BLaER1 treated with 17β-estradiol and CSF1 and Interleukin-3, amounts not matched to agents 10 nM and 100 nM (cell line): ENCODE data around the gene PHRF1.
A peak's percentile ranks its signal among the peaks of the same experiment; 100 is the strongest.

Source experiments
- H3K27ac ChIP-seq, 11 experiments: shearing (Covaris generic); formaldehyde crosslinking; 2 replicates each; pipeline ENCODE4 v1.8.1; 2022
- H3K27me3 ChIP-seq, 11 experiments: shearing (Covaris generic); formaldehyde crosslinking; 2 replicates each; pipeline ENCODE4 v1.8.1; 2022
- H3K36me3 ChIP-seq, 11 experiments: shearing (Covaris generic); formaldehyde crosslinking; 2 replicates each; pipeline ENCODE4 v1.8.1; 2022
- H3K4me1 ChIP-seq, 10 experiments: shearing (Covaris generic); formaldehyde crosslinking; 2 replicates each; pipeline ENCODE4 v1.8.1; 2022
- H3K4me2 ChIP-seq, 11 experiments: shearing (Covaris generic); formaldehyde crosslinking; 2 replicates each; pipeline ENCODE4 v1.8.1; 2022
- H3K4me3 ChIP-seq, 10 experiments: shearing (Covaris generic); formaldehyde crosslinking; 2 replicates each; pipeline ENCODE4 v1.8.1; 2022
- H3K9ac ChIP-seq, 11 experiments: shearing (Covaris generic); formaldehyde crosslinking; 2 replicates each; pipeline ENCODE4 v1.8.1; 2022
- H3K9me3 ChIP-seq, 11 experiments: shearing (Covaris generic); formaldehyde crosslinking; replicated peaks in 1 of 11; 2 replicates each; pipeline ENCODE4 v1.8.1; 2022
- H4K20me1 ChIP-seq, 11 experiments: shearing (Covaris generic); formaldehyde crosslinking; 2 replicates each; pipeline ENCODE4 v1.8.1; 2022
- Cebpa-rat ChIP-seq, 11 experiments: shearing (Covaris generic); IDR thresholded peaks; 2 replicates each; pipeline ENCODE4 v1.8.1; 2022

The PHRF1 gene

GRCh38 chr11:559712-560304 lies 16.5 kb upstream of the PHRF1 start:
- TF ChIP-seq Cebpa-rat (IDR thresholded peaks at IDR 0.05) = no peak
- H3K4me2 ChIP-seq = peak overlapping the region; percentile 91 to 100 (median 97)
- peaks cover 25 to 57% (median 39%) of the 10 kb centered on the region in 10 experiments for H3K4me1 ChIP-seq
- peaks cover 14 to 69% (median 45%) of the 10 kb centered on the region in 11 experiments; a peak in 21 of 22 replicates for H4K20me1 ChIP-seq
- H3K9me3 ChIP-seq = no peaks in the 10 kb centered on the region
- peak overlapping the region; percentile 77 to 99 (median 98) for H3K4me3 ChIP-seq
- H3K27me3 ChIP-seq = peaks cover 45 to 52% (median 49%) of the 10 kb centered on the region in 11 experiments
- H3K9ac ChIP-seq = peak overlapping the region; percentile 55 to 82 (median 73); a peak in 20 of 22 replicates
- H3K36me3 ChIP-seq = peaks cover 0 to 22% (median 0%) of the 10 kb centered on the region in 11 experiments; a peak in 5 of 22 replicates
- H3K27ac ChIP-seq = peak overlapping the region in 8 of 11 experiments; percentile 42 to 70 (median 58); a peak in 11 of 22 replicates

DNA sequence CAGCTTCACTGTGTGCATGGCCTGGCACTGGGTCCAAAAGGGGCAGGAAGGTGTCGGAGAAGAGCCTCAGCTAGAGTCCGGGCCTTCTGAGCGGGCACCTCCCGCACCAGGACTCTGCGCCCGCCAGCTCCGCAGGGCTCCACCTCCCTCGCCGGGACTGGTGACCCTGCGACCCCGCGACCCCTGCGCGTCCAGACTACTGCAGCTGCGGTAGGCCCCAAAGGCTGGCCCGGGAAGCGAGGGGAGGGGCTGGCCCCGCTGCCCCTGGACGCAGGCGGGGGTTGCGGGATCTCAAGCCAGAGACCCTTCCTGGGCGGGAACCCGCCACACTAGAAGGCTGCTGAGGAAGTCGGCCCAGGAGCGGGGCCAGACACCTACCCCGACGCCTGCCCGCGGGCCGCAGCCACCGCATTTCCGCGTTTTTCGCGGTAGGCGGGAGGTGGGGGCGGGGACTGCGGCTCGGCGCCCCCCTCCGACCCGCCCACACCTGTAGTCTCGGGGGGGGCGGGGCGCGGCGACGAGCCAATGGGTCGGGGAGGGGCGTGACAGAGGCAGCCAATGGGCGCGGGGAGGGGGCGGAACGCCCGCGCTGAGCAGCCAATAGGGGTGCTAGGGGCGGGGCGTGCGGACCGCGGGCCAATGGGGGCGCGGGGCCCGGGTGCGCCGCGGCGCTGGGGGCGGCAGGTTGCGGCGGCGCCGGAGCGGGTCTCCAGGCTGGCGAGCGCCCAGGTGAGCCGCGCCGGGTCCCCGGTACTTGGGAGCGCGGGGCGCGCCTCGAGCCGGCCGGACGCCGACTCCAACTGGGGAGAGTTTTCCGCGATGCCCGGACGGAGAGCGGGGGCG lies 15.7 kb upstream of the PHRF1 start, which contains the start of the genes LMNTD2 and RASSF7:
LMNTD2 (minus strand) TSS at position 434 of the 843 bp plus-strand sequence; CDS start at position 412, 22 bp downstream.
RASSF7 (plus strand) TSS at position 666 of the 843 bp plus-strand sequence. CDS start 799 bp downstream, outside the sequence.
- peaks cover 22 to 66% (median 45%) of the 10 kb centered on the region in 11 experiments; a peak in 21 of 22 replicates for H4K20me1 ChIP-seq
- peak within 1 kb of the TSS; percentile 42 to 70 (median 62); a peak in 20 of 22 replicates for H3K27ac ChIP-seq
- H3K9me3 ChIP-seq = no peaks in the 10 kb centered on the region
- peaks cover 40 to 48% (median 44%) of the 10 kb centered on the region in 11 experiments for H3K27me3 ChIP-seq
- peaks cover 25 to 60% (median 38%) of the 10 kb centered on the region in 10 experiments for H3K4me1 ChIP-seq
- H3K4me2 ChIP-seq = peak within 1 kb of the TSS; percentile 93 to 100 (median 98)
- no peak for TF ChIP-seq Cebpa-rat (IDR thresholded peaks at IDR 0.05)
- peak within 1 kb of the TSS; percentile 77 to 99 (median 98) for H3K4me3 ChIP-seq
- H3K9ac ChIP-seq = peak within 1 kb of the TSS; percentile 62 to 85 (median 77)
- H3K36me3 ChIP-seq = peaks cover 0 to 22% (median 0%) of the 10 kb centered on the region in 11 experiments; a peak in 5 of 22 replicates

DNA sequence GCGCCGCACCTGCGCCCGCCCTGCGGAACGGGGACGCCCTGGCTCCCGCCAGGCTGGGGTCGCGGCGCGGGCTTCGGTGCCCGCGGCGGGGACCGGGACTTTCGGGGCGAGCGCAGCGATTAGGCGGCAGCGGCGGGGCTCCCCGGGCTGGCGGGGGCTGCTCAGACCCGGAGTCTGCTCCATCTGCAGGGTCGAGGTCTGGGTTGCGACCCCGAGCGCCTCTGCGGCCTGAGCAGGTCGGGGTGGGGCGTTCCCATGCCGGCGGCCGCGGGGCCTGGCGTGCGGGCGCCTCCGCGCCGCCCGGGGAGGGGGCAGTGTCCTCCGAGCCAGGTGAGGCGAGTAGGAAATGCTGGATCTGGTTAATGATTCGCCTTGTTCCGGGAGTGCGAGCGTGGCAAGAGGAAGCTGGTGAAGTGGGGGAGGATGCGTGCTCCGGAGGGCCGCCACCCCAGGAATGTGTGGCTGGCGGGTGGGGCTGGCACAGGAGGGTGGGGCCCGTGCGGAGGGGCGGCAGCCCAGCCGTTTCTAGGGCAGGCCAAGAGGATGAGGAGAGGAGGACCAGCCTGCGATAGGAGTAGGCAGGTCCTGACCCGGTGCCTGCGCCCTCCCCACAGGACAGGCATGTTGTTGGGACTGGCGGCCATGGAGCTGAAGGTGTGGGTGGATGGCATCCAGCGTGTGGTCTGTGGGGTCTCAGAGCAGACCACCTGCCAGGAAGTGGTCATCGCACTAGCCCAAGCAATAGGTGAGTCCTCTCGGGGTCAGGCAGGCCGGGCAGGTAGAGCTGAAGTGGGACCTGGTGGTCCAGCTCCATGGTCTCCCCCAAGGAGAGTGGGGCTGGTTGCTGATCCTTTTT lies 14.9 kb upstream of the PHRF1 start:
- Histone ChIP-seq H3K9ac (peak overlapping the region; percentile 62 to 85 (median 77)), H3K27me3 (peaks cover 32 to 39% (median 36%) of the 10 kb centered on the region in 11 experiments), H3K9me3 (no peaks in the 10 kb centered on the region), H4K20me1 (peaks cover 23 to 66% (median 44%) of the 10 kb centered on the region in 11 experiments; a peak in 21 of 22 replicates), H3K27ac (peak overlapping the region in 7 of 11 experiments; percentile 8 to 61 (median 47); a peak in 11 of 22 replicates), H3K36me3 (peaks cover 0 to 22% (median 0%) of the 10 kb centered on the region in 11 experiments; a peak in 7 of 22 replicates), H3K4me1 (peaks cover 26 to 60% (median 38%) of the 10 kb centered on the region in 10 experiments), H3K4me2 (peak overlapping the region; percentile 93 to 100 (median 98)), H3K4me3 (peak overlapping the region; percentile 77 to 99 (median 98))
- TF ChIP-seq Cebpa-rat (IDR thresholded peaks at IDR 0.05) = no peak

DNA sequence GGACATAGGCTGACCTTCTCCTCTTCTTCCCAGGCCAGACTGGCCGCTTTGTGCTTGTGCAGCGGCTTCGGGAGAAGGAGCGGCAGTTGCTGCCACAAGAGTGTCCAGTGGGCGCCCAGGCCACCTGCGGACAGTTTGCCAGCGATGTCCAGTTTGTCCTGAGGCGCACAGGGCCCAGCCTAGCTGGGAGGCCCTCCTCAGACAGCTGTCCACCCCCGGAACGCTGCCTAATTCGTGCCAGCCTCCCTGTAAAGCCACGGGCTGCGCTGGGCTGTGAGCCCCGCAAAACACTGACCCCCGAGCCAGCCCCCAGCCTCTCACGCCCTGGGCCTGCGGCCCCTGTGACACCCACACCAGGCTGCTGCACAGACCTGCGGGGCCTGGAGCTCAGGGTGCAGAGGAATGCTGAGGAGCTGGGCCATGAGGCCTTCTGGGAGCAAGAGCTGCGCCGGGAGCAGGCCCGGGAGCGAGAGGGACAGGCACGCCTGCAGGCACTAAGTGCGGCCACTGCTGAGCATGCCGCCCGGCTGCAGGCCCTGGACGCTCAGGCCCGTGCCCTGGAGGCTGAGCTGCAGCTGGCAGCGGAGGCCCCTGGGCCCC lies 14.1 kb upstream of the PHRF1 start:
- Histone ChIP-seq H3K27ac (no peak overlapping the region), H3K9me3 (no peaks in the 10 kb centered on the region), H3K4me3 (peak overlapping the region in 9 of 10 experiments; percentile 77 to 99 (median 97); a peak in 14 of 20 replicates), H3K36me3 (peaks cover 0 to 22% (median 0%) of the 10 kb centered on the region in 11 experiments; a peak in 7 of 22 replicates), H4K20me1 (peaks cover 17 to 63% (median 41%) of the 10 kb centered on the region in 11 experiments; a peak in 21 of 22 replicates), H3K9ac (peak overlapping the region in 8 of 11 experiments; percentile 72 to 83 (median 78); a peak in 13 of 22 replicates), H3K4me2 (peak overlapping the region; percentile 93 to 100 (median 98)), H3K4me1 (peaks cover 33 to 60% (median 39%) of the 10 kb centered on the region in 10 experiments), H3K27me3 (peaks cover 24 to 32% (median 28%) of the 10 kb centered on the region in 11 experiments)
- no peak for TF ChIP-seq Cebpa-rat (IDR thresholded peaks at IDR 0.05)

GRCh38 chr11:563066-563811 lies 13.0 kb upstream of the PHRF1 start:
- no peak overlapping the region for H3K4me3 ChIP-seq
- peaks cover 40 to 66% (median 46%) of the 10 kb centered on the region in 10 experiments for H3K4me1 ChIP-seq
- no peak overlapping the region for H3K27ac ChIP-seq
- H3K9ac ChIP-seq = peak overlapping the region in 2 of 11 experiments; percentile 29 to 35; a peak in 3 of 22 replicates
- H3K4me2 ChIP-seq = peak overlapping the region in 1 of 11 experiments; percentile 24; a peak in 2 of 22 replicates
- H4K20me1 ChIP-seq = peaks cover 17 to 67% (median 43%) of the 10 kb centered on the region in 11 experiments; a peak in 21 of 22 replicates
- peaks cover 0 to 22% (median 0%) of the 10 kb centered on the region in 11 experiments; a peak in 7 of 22 replicates for H3K36me3 ChIP-seq
- peaks cover 13 to 21% (median 17%) of the 10 kb centered on the region in 11 experiments for H3K27me3 ChIP-seq
- H3K9me3 ChIP-seq = no peaks in the 10 kb centered on the region
- TF ChIP-seq Cebpa-rat (IDR thresholded peaks at IDR 0.05) = no peak

GRCh38 chr11:563812-564578 lies 12.3 kb upstream of the PHRF1 start:
- no peak overlapping the region for H3K4me3 ChIP-seq
- peak overlapping the region in 1 of 11 experiments; percentile 7; a peak in 1 of 22 replicates for H3K4me2 ChIP-seq
- TF ChIP-seq Cebpa-rat (IDR thresholded peaks at IDR 0.05) = no peak
- H4K20me1 ChIP-seq = peaks cover 17 to 67% (median 43%) of the 10 kb centered on the region in 11 experiments; a peak in 21 of 22 replicates
- no peak overlapping the region for H3K27ac ChIP-seq
- H3K27me3 ChIP-seq = peaks cover 5 to 13% (median 10%) of the 10 kb centered on the region in 11 experiments
- H3K36me3 ChIP-seq = peaks cover 0 to 22% (median 0%) of the 10 kb centered on the region in 11 experiments; a peak in 7 of 22 replicates
- H3K4me1 ChIP-seq = peaks cover 41 to 68% (median 48%) of the 10 kb centered on the region in 10 experiments
- H3K9me3 ChIP-seq = no peaks in the 10 kb centered on the region
- H3K9ac ChIP-seq = peak overlapping the region in 2 of 11 experiments; percentile 29 to 35; a peak in 2 of 22 replicates
